Ishikawa (cell line): ENCODE data around the gene SIX5.

ENCODE experiments used
- CEBPB ChIP-seq: IDR thresholded peaks from 2 replicates; pipeline ENCODE4 v1.6.1; 2012
- EP300 ChIP-seq: IDR thresholded peaks from 2 replicates; pipeline ENCODE4 v1.6.1; 2012; ENCODE audit warnings: borderline replicate concordance
- TCF12 ChIP-seq: IDR thresholded peaks from 2 replicates; pipeline ENCODE4 v1.6.1; 2012; ENCODE audit warnings: low read depth

DNA sequence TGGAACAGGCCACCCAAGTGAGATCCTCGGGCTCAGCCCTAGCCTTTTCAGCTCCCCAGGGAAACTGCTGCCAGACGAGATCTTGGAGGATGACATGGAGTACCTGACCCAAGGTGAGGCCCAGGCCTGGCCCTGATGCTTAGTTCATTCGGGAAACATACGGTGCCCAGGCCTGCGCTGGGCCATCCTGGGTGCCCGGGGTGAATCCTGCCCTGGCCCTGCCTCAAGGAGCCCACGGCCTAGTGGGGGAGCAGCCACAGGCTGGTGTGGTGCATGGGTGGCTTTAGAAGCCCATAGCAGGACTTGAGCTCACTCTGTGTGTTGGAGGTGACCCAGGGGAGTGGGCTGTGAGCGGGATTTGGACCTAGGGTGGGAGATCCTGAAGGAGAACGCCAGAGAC, 10.1 kb downstream of the SIX5 start:
- TF ChIP-seq TCF12: no peak
- no peak for TF ChIP-seq EP300
- no peak for TF ChIP-seq CEBPB
